Measurements from ENCODE around the gene SPIRE2. TPM values are rescaled to one million over a fixed set of nuclear protein-coding genes. Genes with fewer than 3 reads are reported as not detected.

SPIRE2 gene
- total and polyA plus RNA-seq, 9 of the 15 experiments (the other 6 are each of a cell fraction or from before 2014, with no cell fraction given), result 0.70 to 7.5 (median 4.6) TPM

GRCh38 chr16:89906140-89907025 lies 78.1 kb downstream of the SPIRE2 start:
- Histone ChIP-seq H3K4me2 (ENCODE audit: insufficient read depth, low read length) (no peak overlapping the region), H2AFZ (ENCODE audit: low read depth, low read length) (no peak overlapping the region), H3K9me1 (ENCODE audit: control insufficient read depth, insufficient read depth, low read length) (no peaks in the 10 kb centered on the region), H4K20me1 (replicated peaks; ENCODE audit: control insufficient read depth, insufficient read depth, low read length) (no peaks in the 10 kb centered on the region), H3K79me2 (ENCODE audit: control insufficient read depth, insufficient read depth, low read length) (no peaks in the 10 kb centered on the region), H3K36me3 (ENCODE audit: control insufficient read depth, insufficient read depth, low read length) (peaks cover 73% of the 10 kb centered on the region; the same call in 2 of the 3 replicates), H3K9me3 (replicated peaks; ENCODE audit: control insufficient read depth, insufficient read depth, low read depth, low read length) (no peaks in the 10 kb centered on the region; the same call in 1 of the 2 replicates), H3K27ac (ENCODE audit: extremely low read depth, low read depth, low read length) (no peak overlapping the region), H3K4me1 (replicated peaks in 1 of 2; ENCODE audit: control insufficient read depth in 2 of 2, insufficient read depth in 2 of 2, low read length in 2 of 2) (peaks cover 0 to 19% of the 10 kb centered on the region in 2 experiments; a peak in 2 of 5 replicates), H3K9ac (ENCODE audit: insufficient read depth in 1 of 2, low read depth in 2 of 2, low read length in 2 of 2) (no peak overlapping the region; a peak in 1 of 4 replicates), H3K4me3 (no peak overlapping the region), H3K27me3 (ENCODE audit: control insufficient read depth in 2 of 2, insufficient read depth in 2 of 2, low read length in 2 of 2) (no peaks in the 10 kb centered on the region)
- BruUV-seq (replicated peaks), result no TSS peak
- ChIA-PET POLR2A (interaction anchor here (0.6 to 1.3 kb wide), 5 partner anchors 9 to 102 kb away, joined by 3 read pairs; no protein-coding TSS in a partner anchor), CTCF (ENCODE audit: low intra/inter-chr PET ratio) (no interaction called here)
- 94% methylated on average over 34 of the region's 40 CpGs for WGBS (ENCODE audit: insufficient coverage, low coverage, missing lambda C conversion rate)
- in situ Hi-C loops (cut with MboI), result no loop called here
- intact Hi-C loops (cut with micrococcal nuclease), result no loop called here
- ATAC-seq (no peak), FAIRE-seq (no peak), DNase-seq (ENCODE audit: extremely low read depth in 1 of 4, low spot score in 3 of 4) (no peak)
- no peak for TF ChIP-seq RBM25 (IDR thresholded peaks at IDR 0.05; ENCODE audit: low read depth, low read length, severe bottlenecking)
- TF ChIP-seq THRB (CRISPR knock-in tag; conservative IDR thresholded peaks at IDR 0.05), result no peak
- TF ChIP-seq NFE2L1 (tag; IDR thresholded peaks at IDR 0.05; ENCODE audit: borderline replicate concordance, low read depth), result no peak
- no peak for TF ChIP-seq ATF3 (IDR thresholded peaks at IDR 0.05)
- no peak for TF ChIP-seq ATF3 (CRISPR knock-in tag; conservative IDR thresholded peaks at IDR 0.05)
- TF ChIP-seq PBX2 (CRISPR knock-in tag; IDR thresholded peaks at IDR 0.05; ENCODE audit: low read depth), result no peak
- no peak for TF ChIP-seq PBX2 (tag; conservative IDR thresholded peaks at IDR 0.05; ENCODE audit: low read depth)
- no peak for TF ChIP-seq BCLAF1 (IDR thresholded peaks at IDR 0.05; ENCODE audit: borderline replicate concordance in 1 of 2, control insufficient read depth in 1 of 2, low read depth in 2 of 2, low read length in 1 of 2)
- TF ChIP-seq SMC3 (conservative IDR thresholded peaks at IDR 0.05; ENCODE audit: insufficient read depth, low read depth, low read length), result no peak
- TF ChIP-seq ZNF282 (CRISPR knock-in tag; IDR thresholded peaks at IDR 0.05), result no peak

All from K562 (cell line).